Measurements from ENCODE around the gene SLC30A4.

DNA sequence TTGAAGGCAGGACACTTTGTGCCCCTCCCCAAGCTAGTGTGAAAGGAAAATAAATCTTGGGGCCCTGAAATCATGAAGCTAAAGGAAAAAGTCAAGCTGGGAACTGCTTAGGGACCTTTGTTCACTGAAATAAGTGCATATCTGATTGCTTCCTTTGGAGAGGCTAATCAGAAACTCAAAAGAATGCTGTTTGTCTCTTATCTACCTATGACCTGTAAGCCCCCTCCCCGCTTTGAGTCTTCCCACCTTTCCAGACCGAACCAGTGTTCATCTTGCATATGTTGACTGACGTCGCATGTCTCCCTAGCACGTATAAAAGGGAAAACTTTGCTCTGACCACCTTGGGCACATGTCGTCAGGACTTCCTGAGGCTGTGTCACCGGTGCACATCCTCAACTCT is 53.1 kb downstream of the SLC30A4 start:
- TF ChIP-seq, protein P1, sequence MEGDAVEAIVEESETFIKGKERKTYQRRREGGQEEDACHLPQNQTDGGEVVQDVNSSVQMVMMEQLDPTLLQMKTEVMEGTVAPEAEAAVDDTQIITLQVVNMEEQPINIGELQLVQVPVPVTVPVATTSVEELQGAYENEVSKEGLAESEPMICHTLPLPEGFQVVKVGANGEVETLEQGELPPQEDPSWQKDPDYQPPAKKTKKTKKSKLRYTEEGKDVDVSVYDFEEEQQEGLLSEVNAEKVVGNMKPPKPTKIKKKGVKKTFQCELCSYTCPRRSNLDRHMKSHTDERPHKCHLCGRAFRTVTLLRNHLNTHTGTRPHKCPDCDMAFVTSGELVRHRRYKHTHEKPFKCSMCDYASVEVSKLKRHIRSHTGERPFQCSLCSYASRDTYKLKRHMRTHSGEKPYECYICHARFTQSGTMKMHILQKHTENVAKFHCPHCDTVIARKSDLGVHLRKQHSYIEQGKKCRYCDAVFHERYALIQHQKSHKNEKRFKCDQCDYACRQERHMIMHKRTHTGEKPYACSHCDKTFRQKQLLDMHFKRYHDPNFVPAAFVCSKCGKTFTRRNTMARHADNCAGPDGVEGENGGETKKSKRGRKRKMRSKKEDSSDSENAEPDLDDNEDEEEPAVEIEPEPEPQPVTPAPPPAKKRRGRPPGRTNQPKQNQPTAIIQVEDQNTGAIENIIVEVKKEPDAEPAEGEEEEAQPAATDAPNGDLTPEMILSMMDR (IDR thresholded peaks at IDR 0.05), result no peak
- no peak for TF ChIP-seq POLR2A (IDR thresholded peaks at IDR 0.05)

All from thyroid gland (tissue), 4 donors.